NCI-H1048 (cell line): ENCODE measurements around the gene VPS45.
"Not testable (repeated sequence)": the region's sequence is repeated elsewhere in the genome, so short reads cannot be mapped to it uniquely, and the experiment has no call there.

Experiments used
- DNase-seq: peaks from one replicate; lab custom pipeline; 2025; lab: John Stamatoyannopoulos, UW

VPS45 gene

DNA sequence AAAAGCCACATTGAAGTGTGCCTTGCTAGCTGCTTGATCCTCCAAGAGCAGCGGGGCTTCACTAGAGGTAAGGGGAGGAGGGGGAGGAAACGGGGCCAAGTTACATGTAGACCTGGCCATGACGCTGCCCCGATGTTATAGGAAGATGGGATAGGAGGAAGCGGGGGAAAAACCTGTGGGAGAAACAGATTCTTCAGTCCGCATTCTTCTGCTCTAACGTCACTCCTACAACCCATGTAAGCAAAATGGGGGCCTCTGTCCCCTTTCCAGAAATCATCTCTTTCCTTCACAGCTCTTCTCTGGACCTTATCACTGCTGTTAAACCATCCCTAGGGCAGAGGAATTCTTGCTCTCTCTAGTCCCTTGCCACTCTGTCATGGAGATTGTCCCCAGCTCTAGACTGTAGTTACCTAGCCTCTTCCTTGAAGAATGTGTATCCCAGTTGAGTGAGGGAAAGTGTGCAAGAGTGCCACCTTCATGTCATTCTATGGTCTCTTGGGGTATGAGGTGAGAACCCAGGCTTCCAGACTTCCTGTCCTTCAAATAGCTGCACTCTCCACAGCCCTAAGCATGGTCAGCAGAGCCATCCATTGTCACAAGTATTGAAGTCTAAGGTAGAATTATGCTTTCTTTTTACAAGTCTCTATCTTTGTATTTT, 93.5 kb downstream of the VPS45 start:
- no peak for DNase-seq

GRCh38 chr1:150161747-150162581, 94.4 kb downstream of the VPS45 start:
- no peak for DNase-seq

GRCh38 chr1:150162582-150162861, 94.9 kb downstream of the VPS45 start:
- DNase-seq, result no peak

DNA sequence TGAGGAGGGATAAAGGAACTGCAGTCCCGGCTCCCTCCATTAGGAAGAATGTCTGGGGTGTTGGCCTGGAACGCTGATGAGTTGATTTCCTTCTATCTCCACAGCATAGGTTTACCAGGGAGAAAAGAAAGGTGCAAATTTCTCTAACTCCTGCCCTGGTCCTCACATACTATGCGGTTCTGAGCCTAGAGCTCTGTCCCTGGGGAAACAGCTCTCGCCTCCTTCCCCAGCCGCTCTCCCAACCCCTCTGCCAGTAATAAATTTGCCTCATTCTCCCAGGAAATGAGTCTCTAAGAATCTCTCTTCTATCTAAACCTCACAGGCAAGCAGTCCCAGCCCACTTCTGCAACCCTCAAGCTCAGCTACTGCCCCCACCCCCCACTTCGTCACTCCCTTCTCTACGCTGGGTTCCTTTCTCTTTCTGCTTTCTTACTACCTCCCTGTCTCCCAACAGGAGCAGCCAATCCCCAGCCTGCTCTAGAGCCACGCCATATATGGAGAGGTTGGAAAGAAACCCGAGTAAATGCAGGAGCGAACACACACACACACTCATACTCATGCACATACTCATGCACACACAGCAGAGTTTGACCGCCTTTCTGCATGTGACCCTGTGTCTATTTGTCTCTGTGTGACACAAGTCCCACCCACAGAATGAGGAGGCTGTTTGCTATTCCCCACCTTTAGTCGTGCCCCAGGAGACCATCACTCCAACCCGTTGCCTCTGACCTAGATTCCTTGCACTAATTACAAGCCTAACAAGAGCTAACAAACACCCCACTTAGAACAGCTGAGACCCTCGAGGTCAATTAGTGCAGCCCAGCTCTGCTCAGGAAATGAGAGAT, 95.5 kb downstream of the VPS45 start:
- DNase-seq, result peak; percentile 62

- no peak for DNase-seq
Observed at GRCh38 chr1:150164224-150164623, 96.6 kb downstream of the VPS45 start.

DNA sequence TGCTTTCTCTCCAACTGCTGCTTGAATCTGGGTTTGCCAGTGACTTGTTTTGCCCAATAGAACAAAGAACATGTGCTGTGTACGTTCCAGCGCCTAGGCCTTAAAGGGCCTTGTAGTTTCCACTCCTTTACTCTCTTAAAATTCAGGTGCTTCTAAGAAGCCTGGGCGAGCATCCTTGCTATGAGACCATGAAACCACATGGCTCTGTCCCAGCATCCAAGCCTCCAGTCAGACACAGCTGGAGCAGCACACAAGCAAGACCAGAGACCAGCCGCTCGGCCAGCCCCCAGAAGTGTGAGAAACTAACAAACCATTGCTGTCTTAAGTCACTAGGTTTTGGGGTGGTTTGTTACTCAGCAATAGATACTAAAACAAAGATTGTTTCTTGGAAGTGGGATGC, 97.2 kb downstream of the VPS45 start:
- no peak for DNase-seq

GRCh38 chr1:150165622-150166612, 98.3 kb downstream of the VPS45 start:
- no peak for DNase-seq

DNA sequence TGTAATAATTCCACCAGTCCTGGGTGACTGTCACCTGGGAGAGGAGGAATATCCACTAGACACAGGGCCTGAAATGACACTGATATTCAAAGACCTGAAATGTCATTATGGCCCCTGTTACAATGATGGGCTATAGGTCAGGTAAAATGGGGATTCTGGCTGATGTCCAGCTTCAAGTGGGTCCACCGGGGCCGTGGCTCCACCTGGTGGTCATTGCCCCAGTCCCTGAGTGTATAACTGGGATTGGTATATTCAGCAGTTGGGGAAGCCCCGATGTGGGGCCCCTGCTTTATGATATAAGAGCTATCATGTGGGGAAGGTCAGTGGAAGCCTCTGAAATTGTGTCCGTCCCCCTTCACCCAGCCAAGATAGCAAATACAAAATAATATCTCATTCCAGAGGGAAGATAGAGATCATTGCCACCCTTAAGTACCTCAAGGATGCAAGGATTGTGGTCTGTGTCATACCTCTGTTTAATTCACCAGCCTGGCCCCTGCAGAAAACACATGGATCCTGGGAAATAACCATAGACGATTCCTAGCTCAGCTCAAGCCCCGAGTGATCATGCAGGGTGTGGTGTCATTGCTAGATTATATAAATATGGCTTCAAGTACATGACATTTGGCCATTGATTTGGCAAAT, 101.5 kb downstream of the VPS45 start:
- no peak for DNase-seq

- DNase-seq, result no peak
Observed at GRCh38 chr1:150171801-150172200, 104.2 kb downstream of the VPS45 start.

DNA sequence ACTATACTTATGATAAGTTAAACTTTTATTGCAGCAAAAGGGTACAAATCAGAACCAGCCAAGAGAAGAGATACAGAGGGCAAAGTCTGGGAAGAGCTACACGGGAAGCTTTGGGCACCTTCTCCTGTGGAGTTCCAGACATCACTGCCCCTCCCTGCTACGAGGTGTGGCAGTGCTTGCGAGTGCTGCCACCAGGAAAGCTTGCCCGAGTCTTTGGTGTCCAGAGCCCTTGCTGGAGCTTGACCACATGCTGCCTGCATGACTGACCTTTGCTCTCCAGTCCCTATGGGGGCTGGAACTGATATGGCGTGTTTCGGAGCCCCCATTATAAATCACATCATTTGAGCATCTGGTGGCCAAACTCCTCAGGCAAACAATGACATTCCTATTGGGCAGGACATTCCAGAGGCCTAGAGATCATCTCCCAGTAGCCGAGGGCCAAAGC, 105.6 kb downstream of the VPS45 start:
- DNase-seq, result no peak

DNA sequence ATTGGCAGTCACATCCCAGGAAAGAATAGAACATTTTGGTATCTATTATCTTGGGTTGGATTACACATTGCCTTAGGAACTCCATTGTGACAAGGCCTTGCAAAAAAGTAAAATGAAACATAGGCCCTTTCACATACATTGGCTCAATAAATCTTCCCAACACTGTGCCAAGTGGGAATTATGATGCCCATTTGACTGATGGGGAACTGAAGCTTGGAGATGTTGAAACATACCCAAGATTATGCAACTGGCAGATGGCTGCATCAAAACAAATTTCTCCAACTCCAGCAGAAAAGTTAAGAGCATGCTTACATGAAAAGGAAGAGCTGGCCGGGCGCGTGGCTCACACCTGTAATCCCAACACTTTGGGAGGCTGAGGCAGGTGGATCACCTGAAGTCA, 109.0 kb downstream of the VPS45 start:
- no peak for DNase-seq

- no peak for DNase-seq
Observed at GRCh38 chr1:150178548-150178947, 111.0 kb downstream of the VPS45 start.

GRCh38 chr1:150179867-150180266, 112.3 kb downstream of the VPS45 start:
- DNase-seq, result no peak

- no peak for DNase-seq
Observed at GRCh38 chr1:150180474-150180873, 112.9 kb downstream of the VPS45 start.

GRCh38 chr1:150182247-150182646, 114.7 kb downstream of the VPS45 start:
- no peak for DNase-seq

DNA sequence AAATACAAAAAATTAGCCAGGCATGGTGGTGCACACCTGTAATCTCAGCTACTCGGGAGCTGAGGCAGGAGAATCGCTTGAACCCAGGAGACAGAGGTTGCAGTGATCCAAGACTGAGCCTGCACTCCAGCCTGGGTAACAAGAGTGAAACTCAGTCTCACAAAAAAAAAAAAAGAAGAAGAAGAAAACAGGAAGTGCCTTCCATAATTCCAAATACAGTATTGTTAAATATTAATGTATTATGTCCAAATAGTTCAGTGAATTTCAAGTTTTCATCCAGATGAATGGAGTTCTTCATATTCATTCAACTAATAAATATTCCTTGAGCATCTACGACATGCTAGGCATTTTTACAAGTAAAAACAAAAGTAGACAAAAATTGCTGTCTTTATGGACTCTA, 115.5 kb downstream of the VPS45 start:
- DNase-seq, result no peak

- no peak for DNase-seq
Observed at GRCh38 chr1:150185481-150185880, 117.9 kb downstream of the VPS45 start.

DNA sequence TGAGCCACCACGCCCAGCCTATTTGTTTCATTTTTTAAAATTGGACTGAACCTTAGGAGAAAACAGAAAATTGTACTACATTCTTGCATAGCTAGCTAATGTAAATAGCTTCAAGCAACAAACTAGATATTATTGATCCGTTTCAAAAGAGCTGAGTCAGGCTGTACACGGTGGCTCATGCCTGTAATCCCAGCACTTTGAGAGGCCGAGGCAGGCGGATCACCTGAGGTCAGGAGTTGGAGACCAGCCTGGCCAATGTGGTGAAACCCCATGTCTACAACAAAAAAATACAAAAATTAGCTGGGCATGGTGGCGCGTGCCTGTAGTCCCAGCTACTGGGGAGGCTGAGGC, 118.8 kb downstream of the VPS45 start:
- DNase-seq, result not testable (repeated sequence)

DNA sequence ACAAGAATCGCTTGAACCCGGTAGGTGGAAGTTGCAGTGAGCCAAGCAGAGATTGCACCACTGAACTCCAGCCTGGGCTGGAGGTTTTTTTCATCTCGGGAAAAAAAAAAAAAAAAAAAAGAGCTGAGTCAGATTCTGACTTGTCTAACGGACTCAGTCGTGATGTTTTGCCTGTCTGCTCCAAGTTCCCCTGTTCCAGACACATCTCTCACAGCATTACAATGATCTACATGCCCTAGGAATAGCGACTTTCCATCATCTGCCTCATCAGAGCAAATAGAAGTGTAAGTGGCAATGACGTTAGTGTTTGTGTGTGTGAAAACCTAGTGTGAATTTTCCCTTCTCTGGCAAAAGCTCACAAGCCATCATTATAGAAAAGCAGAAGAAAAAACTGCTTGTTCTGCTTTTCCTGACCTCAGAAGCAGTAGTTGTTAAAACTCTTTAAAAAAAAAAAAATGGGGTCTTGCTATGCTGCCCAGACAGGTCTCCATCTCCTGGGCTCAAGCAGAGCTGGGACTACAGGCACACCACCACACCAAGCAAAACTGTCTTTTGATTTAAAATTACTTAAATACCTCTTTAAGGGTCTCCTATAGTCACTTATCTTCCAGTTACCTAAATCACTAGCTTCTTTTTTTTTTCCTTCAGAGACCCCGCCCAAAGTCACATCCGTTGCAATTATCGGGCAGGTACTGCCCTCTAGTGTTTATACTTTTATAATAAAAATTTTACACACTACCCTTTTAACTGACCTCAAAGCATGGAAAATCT, 119.4 kb downstream of the VPS45 start:
- no peak for DNase-seq

GRCh38 chr1:150187560-150187931, 120.0 kb downstream of the VPS45 start:
- no peak for DNase-seq
